Endodermal cell (in vitro differentiated cells): ENCODE results near the gene SMIM35. TPM values are rescaled to one million over a fixed set of nuclear protein-coding genes. Genes with fewer than 3 reads are reported as not detected.

Source experiments
- DNase-seq: peaks from one replicate; pipeline ENCODE4 v3.0.0-alpha.2; 2017
- H3K27ac ChIP-seq: 2 replicates; pipeline ENCODE4 v1.5.1; 2013; ENCODE audit warnings: mild to moderate bottlenecking, low read depth, low read length, moderate library complexity
- H3K27me3 ChIP-seq: 2 replicates; pipeline ENCODE4 v1.6.1; 2013; ENCODE audit warnings: mild to moderate bottlenecking, low read length, moderate library complexity; ENCODE audit not compliant: insufficient read depth, control insufficient read depth, poor library complexity, severe bottlenecking
- H3K36me3 ChIP-seq: 2 replicates; pipeline ENCODE4 v1.7.0; 2013; ENCODE audit warnings: mild to moderate bottlenecking, low read length, moderate library complexity; ENCODE audit not compliant: control insufficient read depth, insufficient read depth
- H3K4me1 ChIP-seq: one replicate; pipeline ENCODE4 v1.7.0; 2013; ENCODE audit warnings: low read length; ENCODE audit not compliant: control insufficient read depth, insufficient read depth
- H3K4me3 ChIP-seq: 2 replicates; pipeline ENCODE4 v1.5.1; 2013; ENCODE audit warnings: mild to moderate bottlenecking, low read length, moderate library complexity
- H3K9ac ChIP-seq: 2 replicates; pipeline ENCODE4 v1.6.1; 2013; ENCODE audit warnings: mild to moderate bottlenecking, low read length, moderate library complexity; ENCODE audit not compliant: poor library complexity, severe bottlenecking; ENCODE audit errors: extremely low read depth
- H3K9me3 ChIP-seq: 2 replicates; pipeline ENCODE4 v1.6.1; 2013; ENCODE audit warnings: mild to moderate bottlenecking, low read length, moderate library complexity; ENCODE audit not compliant: control insufficient read depth
- H3K27ac Mint-ChIP-seq: 2 replicates; pipeline ENCODE4 v1.8.0; 2020; ENCODE audit warnings: mixed read lengths
- H3K27me3 Mint-ChIP-seq: 2 replicates; pipeline ENCODE4 v1.8.0; 2021; ENCODE audit warnings: mild to moderate bottlenecking, mixed read lengths; ENCODE audit not compliant: insufficient read depth
- H3K36me3 Mint-ChIP-seq: 2 replicates; pipeline ENCODE4 v1.8.0; 2020; ENCODE audit warnings: low read depth, mixed read lengths
- H3K4me1 Mint-ChIP-seq: 2 replicates; pipeline ENCODE4 v1.8.0; 2020; ENCODE audit warnings: mixed read lengths
- H3K4me3 Mint-ChIP-seq: 2 replicates; pipeline ENCODE4 v1.8.0; 2020; ENCODE audit warnings: mild to moderate bottlenecking, moderate library complexity, mixed read lengths
- H3K9me3 Mint-ChIP-seq: 2 replicates; pipeline ENCODE4 v1.8.0; 2020; ENCODE audit warnings: mild to moderate bottlenecking, mixed read lengths
- WGBS, 2 experiments: methylation state at CpG; one replicate each; pipeline versions ENCODE4 v1.1.5 to v1.1.7; 2013; ENCODE audit warnings: missing lambda C conversion rate in 2 of 2, mixed read lengths in 1 of 2; ENCODE audit not compliant: insufficient coverage in 1 of 2, insufficient read length in 1 of 2; 5-methylcytosine and 5-hydroxymethylcytosine counted together
- total RNA-seq, 2 donors: library from RNA; stranded (reverse); fragmentation: NEBNext Ultra II Directional in 1 of 2; extraction: Animal tissue kit (Norgen Biotek cat#: 25700) in 1 of 2; gene quantifications; 2 replicates in 1 of 2; 3 replicates in 1 of 2; pipeline ENCODE4 v1.2.1, GENCODE V29; 2021
- TF ChIP-seq, protein P1 (sequence below): fragments of 200-600 bp; sonication (generic); conservative IDR thresholded peaks from 2 replicates; pipeline ENCODE4 v1.5.0; 2021; ENCODE audit warnings: antibody characterized with exemption, mild to moderate bottlenecking

SMIM35 gene
- total RNA-seq, 2 donors from 2014 or later: not detected

DNA sequence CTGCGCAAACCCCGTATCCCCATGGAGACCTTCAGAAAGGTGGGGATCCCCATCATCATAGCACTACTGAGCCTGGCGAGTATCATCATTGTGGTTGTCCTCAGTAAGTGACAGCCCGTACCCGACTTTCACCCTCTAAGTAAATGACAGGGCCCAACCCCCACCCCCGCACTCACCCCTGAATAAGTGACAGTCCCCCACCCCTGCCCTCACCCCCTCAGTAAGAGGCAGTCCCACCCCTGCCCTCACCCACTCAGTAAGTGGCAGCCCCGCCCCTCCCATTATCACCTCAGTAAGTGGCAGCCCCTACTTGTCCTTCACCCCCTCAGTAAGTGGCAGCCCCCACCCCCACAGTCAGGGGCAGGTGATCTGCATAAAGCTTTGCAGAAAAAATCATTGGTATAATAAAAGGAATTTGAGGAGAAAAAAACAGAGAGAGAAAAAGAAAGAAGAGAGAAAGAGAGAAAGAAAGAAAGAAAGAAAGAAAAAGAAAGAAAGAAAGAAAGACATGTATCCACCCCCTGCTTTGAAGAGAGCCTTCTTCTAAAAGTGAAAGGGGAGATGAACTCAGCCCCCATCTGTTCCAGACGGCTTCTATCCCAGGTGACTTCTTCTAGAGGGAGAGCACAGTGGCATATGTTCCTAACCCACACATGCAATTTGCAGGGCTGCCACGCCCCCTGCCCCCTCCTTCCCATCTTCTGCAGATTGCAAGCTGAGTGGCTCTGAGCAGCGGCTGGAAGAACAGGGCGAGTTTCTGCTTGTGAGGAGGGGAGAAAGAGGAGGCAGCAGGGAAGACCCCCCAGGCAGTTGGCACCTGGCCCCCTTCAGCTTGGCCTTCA lies 12.5 kb upstream of the SMIM35 start:
- Histone ChIP-seq H3K9ac (no peak overlapping the region), H3K27me3 (no peaks in the 10 kb centered on the region), H3K4me1 (peaks cover 2% of the 10 kb centered on the region), H3K9me3 (no peaks in the 10 kb centered on the region), H3K27ac (no peak overlapping the region), H3K4me3 (no peak overlapping the region), H3K36me3 (no peaks in the 10 kb centered on the region)
- Mint-ChIP-seq H3K4me3 (no peak overlapping the region), H3K36me3 (no peaks in the 10 kb centered on the region), H3K4me1 (peaks cover 34% of the 10 kb centered on the region), H3K27me3 (peaks cover 10% of the 10 kb centered on the region), H3K27ac (no peak overlapping the region), H3K9me3 (no peaks in the 10 kb centered on the region)
- peak; percentile 81 for DNase-seq
- TF ChIP-seq, protein P1, sequence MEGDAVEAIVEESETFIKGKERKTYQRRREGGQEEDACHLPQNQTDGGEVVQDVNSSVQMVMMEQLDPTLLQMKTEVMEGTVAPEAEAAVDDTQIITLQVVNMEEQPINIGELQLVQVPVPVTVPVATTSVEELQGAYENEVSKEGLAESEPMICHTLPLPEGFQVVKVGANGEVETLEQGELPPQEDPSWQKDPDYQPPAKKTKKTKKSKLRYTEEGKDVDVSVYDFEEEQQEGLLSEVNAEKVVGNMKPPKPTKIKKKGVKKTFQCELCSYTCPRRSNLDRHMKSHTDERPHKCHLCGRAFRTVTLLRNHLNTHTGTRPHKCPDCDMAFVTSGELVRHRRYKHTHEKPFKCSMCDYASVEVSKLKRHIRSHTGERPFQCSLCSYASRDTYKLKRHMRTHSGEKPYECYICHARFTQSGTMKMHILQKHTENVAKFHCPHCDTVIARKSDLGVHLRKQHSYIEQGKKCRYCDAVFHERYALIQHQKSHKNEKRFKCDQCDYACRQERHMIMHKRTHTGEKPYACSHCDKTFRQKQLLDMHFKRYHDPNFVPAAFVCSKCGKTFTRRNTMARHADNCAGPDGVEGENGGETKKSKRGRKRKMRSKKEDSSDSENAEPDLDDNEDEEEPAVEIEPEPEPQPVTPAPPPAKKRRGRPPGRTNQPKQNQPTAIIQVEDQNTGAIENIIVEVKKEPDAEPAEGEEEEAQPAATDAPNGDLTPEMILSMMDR: no peak
- WGBS, 2 experiments: 67 to 71% methylated on average over 6 to 11 of the region's 11 CpGs

DNA sequence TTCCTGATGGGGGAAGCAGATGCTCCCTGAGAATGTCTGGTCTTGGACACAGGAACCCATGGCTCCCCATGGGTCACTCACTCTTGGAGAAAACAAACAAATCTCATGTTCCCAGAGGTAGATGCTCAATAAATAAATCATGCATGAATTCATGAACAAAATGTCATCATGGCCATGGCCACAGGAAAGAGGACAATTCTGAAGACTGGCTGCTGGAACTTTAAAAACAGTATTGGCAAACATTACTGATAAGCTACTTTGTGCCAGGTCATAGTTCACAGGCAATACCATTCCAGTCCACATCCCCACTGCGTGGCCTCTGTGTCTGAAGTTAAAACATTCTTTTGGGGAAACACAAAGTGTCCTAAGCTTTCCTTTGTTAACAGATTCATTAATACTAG lies 9.2 kb upstream of the SMIM35 start:
- no peaks in the 10 kb centered on the region for H3K36me3 ChIP-seq
- no peak for DNase-seq
- 69% methylated on average over 1 of the region's 1 CpG; no CpG with 5 or more reads in 1 of the 2 experiments for WGBS, 2 experiments
- H3K27ac Mint-ChIP-seq: no peak overlapping the region
- H3K27me3 ChIP-seq: no peaks in the 10 kb centered on the region
- peaks cover 2% of the 10 kb centered on the region for H3K4me1 ChIP-seq
- peaks cover 12% of the 10 kb centered on the region for H3K27me3 Mint-ChIP-seq
- H3K4me1 Mint-ChIP-seq: peaks cover 37% of the 10 kb centered on the region
- no peak overlapping the region for H3K9ac ChIP-seq
- no peaks in the 10 kb centered on the region for H3K36me3 Mint-ChIP-seq
- H3K4me3 ChIP-seq: no peak overlapping the region
- no peak overlapping the region for H3K4me3 Mint-ChIP-seq
- H3K9me3 Mint-ChIP-seq: no peaks in the 10 kb centered on the region
- TF ChIP-seq, protein P1: no peak
- H3K9me3 ChIP-seq: no peaks in the 10 kb centered on the region
- no peak overlapping the region for H3K27ac ChIP-seq

DNA sequence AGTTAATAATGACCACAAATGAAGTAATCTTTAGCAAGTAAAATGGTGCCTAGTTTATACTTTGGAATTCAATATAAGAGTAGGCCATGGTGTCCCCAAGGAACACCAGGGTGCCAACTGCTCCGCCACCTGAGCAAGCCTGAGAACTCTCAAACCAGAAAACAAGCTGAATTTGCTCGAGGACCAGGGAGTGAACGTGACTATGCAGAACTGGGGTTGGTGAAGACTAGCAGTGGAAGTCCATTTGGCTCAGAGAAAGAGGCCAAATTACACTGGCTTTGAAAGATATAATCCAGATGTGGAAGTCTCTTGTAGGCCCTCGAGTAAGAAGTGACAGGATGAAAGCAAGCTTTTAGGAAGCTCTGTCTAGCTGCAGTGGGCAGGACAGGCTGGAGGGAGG lies 8.7 kb upstream of the SMIM35 start:
- H3K4me3 Mint-ChIP-seq: no peak overlapping the region
- H3K36me3 ChIP-seq: no peaks in the 10 kb centered on the region
- H3K9ac ChIP-seq: no peak overlapping the region
- WGBS, 2 experiments: 93 to 100% methylated on average over 4 of the region's 4 CpGs
- no peaks in the 10 kb centered on the region for H3K9me3 ChIP-seq
- peaks cover 2% of the 10 kb centered on the region for H3K4me1 ChIP-seq
- H3K36me3 Mint-ChIP-seq: no peaks in the 10 kb centered on the region
- no peak overlapping the region for H3K27ac Mint-ChIP-seq
- H3K27me3 Mint-ChIP-seq: peaks cover 12% of the 10 kb centered on the region
- no peak for DNase-seq
- TF ChIP-seq, protein P1: no peak
- H3K27me3 ChIP-seq: no peaks in the 10 kb centered on the region
- H3K9me3 Mint-ChIP-seq: no peaks in the 10 kb centered on the region
- no peak overlapping the region for H3K4me3 ChIP-seq
- peaks cover 38% of the 10 kb centered on the region for H3K4me1 Mint-ChIP-seq
- no peak overlapping the region for H3K27ac ChIP-seq
